PFSK-1 (cell line): ENCODE measurements around the gene ARAP1.

Experiments used
- POLR2AphosphoS5 ChIP-seq: IDR thresholded peaks from 2 replicates; pipeline ENCODE4 v1.6.1; 2012; ENCODE audit warnings: low read depth, mild to moderate bottlenecking, control low read depth, low read length, moderate library complexity
- SIN3A ChIP-seq: IDR thresholded peaks from 2 replicates; pipeline ENCODE4 v1.6.1; 2012; ENCODE audit warnings: mild to moderate bottlenecking, low read length, moderate library complexity, borderline replicate concordance; ENCODE audit not compliant: insufficient read depth
- TAF1 ChIP-seq: IDR thresholded peaks from 2 replicates; pipeline ENCODE4 v1.6.1; 2012; ENCODE audit warnings: low read length, control low read depth, borderline replicate concordance; ENCODE audit not compliant: insufficient read depth

- TF ChIP-seq TAF1 (no peak), SIN3A (no peak), POLR2AphosphoS5 (no peak)
These were observed 56.9 kb downstream of the ARAP1 start for GRCh38 chr11:72695354-72695753.
